NCI-H1048 (cell line): Measurements from ENCODE around the gene LETM1.

Experiments used
- DNase-seq: peaks from one replicate; lab custom pipeline; 2025; lab: John Stamatoyannopoulos, UW

The LETM1 gene

DNA sequence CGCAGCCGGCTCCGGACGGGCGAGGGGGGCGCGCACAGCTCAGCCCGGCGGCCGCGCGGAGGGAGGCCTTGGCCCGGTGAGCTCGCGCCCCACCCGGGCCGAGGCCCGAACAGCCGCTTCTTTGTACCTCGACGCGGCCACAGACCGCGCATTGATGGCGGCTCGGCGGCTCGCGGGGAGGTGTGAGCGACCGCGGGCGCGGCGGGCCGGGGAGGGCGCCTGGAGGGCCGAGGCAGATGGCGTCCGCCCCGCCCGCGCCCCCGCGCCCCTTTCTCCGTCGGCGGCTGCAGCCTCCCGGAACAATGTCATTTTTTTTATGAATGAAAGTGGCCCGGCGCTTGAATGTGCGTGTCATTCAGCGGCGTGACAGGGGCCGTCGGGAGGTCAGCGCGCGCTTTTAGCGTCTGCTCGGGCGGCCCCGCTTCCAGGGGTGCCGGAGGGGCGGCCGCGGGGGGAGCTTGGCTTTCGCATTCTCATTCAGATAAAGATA, 61.1 kb downstream of the LETM1 start:
- no peak for DNase-seq

DNA sequence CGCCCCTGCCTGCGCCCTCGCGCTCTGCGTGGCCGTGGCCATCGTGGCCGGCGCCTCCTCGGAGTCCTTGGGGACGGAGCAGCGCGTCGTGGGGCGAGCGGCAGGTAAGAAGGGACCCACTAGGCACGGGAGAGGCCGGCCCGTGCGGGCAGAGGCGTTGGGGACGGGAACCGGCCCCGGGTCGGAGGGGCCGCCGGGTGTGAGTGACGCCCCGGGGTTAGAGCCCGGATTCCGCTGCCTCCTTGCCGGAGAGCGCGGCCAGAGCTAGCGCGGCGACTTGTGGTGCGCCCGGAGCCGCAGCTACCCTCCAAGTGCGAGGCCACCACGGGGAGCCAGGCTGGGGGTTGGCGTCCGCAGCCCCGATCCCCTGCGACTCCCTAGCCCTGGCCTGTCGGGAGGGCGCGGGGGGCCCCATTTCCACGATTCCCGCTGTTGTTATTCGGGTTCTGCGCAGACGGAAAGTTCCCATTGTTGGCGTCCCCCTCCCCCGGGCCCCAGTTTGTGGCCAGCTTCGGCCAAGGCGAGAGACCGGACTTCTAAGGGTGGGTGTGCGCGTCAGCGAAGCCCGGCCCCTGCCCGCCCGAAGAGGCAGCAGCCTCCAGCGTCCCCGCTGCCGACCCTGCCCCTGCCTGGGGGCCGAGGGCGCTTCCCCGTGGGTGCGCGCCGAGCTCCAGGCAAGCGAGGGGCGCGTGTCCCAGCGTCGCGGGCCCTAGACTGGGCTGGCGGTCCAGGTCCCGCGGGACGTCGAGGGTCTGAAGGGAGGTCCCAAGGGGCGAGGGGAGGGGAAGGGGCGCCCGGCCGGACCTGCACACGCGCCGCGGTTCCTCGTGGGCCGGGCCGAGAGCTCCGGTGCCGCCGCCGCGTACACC, 61.8 kb downstream of the LETM1 start:
- no peak for DNase-seq

DNA sequence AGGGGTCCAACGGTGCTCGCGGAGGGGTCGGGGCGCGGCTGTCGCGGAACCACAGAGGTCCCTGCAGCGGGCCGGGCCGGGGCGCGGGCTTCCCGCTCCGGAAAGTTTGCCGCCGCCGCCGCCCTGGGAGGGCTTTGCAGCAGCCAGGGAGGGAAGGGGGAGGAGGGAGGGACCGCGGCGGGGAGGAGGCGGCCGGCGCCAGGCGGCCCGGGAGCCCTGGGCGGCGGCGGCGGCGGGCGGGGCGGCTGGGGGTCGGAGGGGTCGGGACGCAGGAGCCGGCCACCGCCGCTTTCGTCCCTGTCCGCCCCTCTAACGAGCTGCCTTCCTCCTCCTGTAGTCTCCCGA, 62.5 kb downstream of the LETM1 start:
- no peak for DNase-seq

DNA sequence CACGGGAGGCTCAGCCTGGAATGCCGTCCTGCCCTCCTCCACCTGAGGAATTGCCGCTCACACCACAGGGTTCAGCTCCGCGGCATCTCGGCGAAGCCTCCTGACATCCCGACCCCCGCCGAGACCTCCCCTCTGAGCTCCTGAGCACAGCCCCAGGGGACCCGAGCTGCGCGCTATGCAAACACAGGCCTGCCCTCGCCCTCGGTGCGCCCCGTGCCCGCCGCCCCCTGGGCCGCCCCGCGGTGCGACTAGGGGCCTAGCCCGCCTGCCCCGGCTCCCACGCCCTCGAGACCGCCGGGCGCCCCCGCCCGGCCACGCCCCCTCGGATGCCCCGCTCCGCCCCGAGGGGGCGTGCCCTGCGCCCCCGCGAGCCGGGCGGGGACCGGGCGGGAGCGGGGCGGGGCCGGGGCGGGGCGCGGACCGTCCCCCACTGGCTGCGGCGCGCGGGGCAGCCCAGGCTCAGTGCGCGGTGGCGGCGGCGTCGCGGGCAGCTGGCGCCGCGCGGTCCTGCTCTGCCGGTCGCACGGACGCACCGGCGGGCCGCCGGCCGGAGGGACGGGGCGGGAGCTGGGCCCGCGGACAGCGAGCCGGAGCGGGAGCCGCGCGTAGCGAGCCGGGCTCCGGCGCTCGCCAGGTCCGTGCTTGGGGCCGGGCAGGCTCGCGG, 63.0 kb downstream of the LETM1 start, which contains the start of gene FGFR3:
Gene FGFR3 (plus strand): TSS at position 462 of the 664 bp plus-strand sequence. CDS start 642 bp downstream, outside the sequence.
- peak; percentile 11 for DNase-seq

DNA sequence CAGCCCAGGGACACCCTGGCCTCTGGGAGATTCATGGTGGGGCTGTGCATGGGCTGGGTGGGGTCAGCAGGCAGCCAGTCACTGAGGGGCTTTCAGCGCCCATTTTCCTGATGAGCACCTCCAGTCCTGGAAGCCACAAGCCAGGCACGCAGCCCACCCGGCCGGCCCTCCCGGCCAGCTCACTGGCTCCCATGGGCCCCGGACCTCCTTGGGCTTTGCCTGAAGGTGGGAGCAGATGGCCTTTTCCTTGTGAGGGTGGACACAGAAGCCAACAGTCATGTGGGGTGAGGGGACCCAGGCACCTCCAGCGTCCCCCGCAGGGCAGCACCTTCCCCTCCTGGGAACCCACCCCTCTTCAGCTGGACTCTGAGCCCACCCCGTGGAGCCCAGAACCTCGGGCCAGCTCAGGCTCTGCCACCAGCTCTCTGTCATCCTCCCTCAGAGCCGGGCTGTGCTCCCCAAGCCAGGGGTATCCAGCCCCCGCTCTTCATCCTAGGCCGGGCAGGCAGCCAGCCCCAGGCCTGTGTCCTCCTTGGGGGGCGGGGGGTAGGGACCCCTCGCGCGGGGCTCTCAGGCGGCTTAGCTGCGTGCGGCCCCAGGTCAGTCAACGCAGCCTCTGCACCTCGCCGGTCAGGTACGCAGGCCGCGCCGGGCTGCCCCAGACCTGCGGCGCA, 63.7 kb downstream of the LETM1 start:
- DNase-seq: no peak

DNA sequence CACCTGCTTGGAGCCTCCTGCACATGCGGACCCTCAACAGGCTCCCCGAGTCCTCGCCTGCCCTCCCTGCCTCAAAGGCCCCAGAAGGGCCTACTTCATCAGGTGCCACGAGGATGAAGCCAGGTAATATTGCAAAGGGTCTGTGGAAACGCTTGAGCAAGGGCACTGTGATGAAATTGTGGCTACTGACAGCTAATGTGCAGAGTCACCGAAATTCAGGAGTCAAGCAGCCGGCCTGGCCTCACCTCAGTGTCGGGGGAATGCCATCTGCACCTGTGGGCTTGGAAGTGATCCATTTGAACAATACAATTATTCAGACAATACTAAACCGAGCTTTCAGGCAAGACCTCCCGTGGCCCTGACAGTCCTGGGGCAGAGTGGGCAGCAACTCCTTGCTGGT, 66.0 kb downstream of the LETM1 start:
- DNase-seq: no peak

DNA sequence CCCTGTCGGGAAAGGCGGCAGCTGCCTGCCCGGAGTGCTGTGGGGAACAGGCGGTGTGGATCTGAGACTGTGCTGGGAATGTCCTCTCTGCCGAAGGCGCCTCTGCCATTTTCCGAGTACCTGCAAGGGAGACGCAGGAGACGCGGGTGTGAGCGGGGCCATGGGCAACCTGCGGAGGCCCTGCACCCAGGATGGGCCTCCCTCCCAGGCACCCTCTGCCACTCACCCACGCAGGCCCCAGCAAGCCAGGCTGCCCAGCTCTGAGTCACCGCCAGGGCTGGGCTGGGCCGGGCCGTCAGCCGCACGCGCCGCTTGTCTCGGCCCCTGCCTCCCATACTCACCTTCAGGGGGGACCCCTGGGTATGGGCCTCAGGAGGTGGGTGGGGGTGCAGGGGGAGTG, 66.4 kb downstream of the LETM1 start:
- DNase-seq: no peak

DNA sequence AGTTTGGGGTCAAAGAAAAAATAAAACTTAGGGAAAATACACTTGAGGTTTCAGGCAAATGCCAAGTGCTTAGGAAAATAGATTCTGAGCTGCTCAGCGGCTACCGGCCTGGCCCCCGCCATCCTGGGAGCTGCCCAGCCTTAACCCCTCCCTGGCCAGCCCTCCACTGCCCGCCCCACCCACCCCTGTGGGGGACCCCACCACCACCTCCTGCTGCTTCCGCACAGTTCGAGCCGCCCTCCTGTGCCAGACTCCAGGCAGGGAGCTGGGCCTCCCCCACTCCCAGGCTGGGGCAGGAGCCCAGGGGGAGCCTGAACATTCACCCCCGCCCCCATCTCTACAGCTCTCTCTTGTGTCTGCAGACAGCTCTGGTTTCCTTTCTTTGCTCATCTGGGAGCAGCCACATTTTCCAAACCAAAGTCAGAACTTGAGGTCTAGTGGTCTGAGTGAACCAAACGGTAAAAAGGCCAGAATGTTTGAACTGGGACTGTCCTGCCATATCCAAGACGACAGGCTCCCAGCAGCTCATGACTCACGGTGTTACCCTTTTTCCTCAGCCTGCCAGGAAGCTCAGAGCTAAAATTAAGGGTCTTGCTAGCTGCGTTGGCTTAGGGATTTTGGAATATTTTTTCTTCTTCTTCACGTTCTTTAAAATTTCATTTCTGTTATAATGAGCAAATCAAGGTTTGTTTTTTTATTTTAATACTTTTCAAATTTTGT, 67.5 kb downstream of the LETM1 start:
- no peak for DNase-seq

DNA sequence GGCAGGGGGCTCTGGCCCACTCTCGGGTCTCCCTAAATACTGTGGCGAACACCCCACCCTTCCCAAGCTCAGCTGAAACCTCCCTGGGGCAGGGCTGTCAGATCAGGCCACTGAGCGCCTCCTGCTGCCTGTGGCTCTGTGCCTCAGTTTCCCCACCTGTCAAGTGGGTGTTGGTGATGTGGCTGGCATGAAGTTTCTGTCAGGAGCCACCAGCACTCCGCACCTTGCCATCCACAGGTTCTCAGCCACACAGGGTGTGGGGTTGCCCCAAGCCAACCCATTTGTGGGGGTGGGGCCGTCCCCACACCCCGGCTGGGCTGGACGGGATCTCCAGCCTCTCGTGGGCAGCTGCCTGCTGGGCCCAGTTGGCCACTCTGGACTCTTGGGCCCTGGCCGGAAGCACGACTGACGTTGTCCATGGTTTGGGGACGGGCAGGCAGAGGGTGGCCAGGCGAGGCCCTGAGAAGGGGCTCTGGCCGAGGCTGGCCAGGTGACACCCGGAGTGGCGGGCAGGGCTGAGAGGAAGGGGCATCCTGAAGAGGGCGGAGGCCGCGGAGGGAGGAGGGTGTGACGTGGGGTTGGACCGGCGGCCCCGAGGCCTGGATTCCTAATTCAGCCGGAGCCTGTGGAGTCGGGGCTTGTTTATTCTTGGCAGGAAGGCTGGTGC, 68.4 kb downstream of the LETM1 start:
- no peak for DNase-seq

DNA sequence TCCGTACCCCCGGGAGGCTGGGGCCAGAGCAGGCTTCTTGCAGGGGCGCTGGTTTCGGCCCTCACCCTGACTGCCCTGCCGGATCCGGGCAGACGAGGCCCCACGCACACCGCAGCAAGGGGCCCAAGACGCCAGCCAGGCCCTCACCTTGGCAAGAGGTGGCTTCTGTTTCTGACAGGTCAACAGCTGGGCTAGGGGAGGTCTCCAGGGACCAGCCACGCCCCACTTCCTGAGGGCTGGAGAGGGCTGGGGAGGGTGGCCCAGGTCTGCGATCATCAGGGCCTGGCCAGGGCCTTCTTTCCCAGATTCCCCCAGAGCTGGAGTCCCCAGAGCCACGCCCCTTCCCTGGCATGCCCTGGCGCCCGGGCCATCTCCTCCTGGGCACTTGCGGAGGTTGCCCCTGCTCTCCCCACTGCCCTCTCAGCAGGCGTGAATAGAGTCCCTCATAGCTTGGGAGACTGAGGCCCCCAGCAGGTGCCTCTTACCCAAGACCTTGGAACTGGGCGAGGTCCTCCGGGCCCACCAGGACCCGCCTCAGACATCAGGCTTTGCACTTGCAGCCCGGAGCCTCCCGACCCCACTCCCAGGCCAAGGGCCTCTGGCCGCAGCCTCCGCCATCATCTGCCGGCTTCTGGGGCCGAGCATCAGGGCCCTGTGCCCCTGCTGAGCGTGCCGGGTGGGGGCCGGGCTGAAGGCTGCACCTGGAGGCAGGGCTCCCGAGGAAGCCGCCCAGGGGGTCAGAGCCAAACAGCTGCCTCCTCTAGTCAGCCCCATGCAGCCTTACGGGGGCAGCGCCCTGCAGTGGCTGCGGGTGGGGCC, 69.2 kb downstream of the LETM1 start:
- DNase-seq: no peak

DNA sequence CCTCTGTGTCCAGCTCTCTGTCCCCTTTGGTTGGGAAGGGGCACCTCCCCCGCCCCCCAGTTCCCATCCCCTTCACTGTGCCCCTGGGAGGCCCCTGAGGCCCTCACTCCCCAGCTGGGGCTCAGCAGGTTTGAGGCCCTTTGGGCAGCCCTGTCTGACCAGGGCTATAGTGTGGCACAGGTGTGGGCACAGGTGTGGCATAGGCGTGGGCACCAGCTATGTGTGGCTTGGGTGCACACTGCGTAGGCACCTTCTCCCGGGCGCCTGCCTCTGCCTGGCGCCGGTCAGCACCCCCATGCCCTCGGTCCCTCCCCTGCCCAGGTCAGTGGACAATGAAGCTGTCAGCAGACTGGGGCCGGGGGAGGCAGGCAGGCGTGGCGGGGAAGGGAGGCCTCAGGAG, 70.4 kb downstream of the LETM1 start:
- no peak for DNase-seq

DNA sequence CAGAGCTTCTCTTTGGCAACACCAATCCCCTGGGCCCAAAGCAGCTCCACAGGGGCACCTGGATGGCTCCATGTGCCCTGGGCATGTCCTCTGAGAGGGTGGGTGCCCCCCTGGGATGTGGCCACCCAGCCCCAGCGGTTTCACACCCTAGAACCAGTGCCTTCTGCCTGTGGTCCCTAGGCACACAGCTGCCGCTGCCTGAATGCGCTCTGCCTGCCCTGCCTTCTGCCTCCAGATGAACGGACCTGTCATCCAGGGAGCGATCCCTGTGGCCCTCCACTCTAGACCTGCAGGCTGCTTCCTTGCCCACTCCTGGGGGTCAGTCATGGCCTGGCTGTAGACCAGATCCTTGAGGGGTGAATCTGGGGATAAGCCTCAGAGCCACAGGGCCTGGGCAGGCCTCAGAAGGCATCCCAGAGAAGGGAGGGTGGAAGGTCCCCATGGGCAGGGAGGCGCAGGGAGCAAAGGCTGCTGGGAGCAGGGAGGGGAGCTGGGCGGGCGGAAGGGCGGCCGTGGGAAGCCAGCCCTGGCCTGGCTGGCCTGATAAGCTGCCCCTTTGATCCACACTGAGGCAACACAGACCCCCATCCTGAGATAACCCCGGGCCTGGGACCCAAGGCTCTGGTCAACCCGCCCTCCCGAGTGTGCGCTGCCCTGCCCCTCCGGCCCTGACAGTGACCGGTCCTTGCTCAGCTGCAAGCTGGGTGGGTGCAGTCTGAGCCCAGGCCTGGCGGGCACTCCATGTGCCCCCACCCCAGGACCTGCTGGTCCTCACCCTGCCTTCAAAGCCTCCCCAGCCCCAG, 71.0 kb downstream of the LETM1 start:
- DNase-seq: no peak

DNA sequence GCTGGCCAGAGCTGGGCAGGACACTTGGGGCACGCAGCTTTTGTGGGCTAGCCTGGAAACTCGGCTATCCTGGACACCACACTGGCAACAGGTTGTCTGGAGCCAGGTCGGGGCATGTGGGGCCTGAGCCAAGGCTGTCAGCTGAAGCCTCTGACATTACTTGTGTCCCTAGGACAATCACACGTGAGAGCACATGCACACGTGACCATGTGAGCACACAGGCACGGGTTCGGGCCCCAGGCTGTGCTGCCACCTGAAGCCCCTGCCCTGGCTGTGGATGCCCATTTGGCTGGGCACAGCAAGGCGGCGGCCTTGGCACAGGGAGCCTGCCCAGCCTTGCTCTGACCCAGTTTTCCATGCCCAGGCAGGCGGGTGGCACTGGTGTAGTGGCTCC, 71.6 kb downstream of the LETM1 start:
- DNase-seq: no peak

DNA sequence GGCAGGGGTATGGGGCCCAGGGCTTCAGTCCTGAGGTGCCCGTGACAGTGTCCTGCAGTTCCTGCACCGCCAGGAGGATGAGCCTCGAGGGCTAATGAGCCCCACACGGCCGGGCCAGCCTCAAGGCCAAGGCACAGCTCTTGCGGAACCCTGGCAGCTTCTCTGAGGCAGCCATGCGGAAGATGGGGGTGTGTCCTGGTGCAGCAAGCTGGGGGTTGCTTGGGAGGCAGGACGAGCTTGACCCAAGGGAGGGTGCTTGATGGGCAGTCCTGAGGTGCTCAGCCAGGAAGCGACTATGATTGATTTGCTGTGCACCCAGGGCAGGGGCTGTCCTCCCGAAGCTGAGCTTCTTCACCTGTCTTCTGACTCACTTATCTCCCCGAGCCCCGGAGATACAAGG, 72.0 kb downstream of the LETM1 start:
- DNase-seq: no peak

DNA sequence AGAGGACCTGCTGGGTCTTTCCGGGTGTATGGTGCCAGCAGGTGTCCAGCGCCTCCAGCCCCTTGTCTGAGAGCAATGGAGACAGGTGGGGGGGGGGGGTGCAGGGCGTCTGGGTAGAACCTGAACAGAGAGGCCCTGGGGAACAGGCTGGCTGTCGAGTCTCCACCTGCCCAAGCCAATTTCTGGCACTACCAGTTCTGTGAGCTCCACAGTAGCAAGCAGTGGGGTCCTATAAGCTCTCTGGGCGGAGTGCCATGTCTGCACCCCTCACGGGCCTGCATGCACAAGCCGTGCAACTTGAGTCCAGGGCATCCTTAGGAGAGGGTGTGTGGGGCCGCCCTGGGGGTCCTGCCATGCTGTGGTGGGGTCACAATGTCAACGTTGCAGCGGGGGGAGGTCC, 72.9 kb downstream of the LETM1 start:
- DNase-seq: no peak

DNA sequence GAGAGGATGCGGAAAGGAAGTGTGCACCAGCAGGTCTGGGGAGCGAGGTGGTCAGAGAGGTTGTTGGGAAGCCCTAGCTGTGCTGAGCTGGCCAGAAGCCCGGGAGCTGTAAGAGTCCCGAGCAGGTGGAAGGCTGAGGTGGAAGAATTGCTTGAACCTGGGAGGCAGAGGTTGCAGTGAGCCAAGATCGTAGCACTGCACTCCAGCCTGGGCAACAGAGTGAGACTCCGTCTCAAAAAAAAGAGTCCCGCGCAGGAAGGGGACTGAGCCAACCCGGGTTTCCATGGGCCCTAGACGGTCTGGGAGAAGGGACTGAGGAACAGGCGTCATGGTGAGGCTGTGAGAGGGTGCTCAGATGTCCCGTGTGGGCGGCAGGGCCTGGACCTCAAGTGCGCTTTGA, 75.5 kb downstream of the LETM1 start:
- no peak for DNase-seq

DNA sequence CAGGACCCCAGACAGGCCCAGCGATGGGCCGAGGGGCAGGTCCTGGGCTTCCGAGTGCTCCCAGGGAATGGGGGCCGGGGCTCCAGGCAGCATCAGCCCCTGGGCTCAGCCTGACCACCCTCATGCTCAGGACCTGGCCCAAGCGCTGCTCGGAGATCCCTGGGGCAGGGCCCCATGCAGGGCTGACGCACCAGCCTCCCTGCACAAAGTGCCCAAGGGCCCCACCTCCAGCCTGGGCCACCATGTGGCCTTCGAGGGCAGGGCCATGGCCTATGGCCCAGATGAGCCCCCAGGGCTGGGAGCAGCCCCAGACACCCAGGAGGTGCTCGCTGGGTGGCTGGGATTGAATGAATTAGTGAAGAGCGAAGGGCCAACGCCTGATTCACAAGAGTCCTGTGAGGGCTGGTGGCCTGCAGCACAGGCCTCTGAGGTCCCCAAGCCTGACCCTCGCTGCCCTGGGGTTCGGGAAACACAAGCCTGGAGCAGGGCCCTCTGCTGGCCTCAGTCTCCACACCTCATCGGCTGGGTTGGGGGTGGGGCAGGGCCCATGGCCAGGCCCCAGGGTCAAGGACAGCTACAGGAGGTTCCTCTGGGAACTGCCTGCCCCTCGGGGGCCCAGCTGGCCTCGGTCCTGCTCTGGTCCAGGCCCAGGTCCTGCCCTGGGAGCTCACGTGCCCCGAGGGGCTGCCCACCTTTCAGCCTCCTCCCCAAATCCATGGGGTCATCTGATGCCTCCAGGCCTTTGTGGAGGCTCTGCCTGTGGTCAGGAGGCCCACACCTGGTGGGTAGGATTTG, 76.2 kb downstream of the LETM1 start:
- no peak for DNase-seq

DNA sequence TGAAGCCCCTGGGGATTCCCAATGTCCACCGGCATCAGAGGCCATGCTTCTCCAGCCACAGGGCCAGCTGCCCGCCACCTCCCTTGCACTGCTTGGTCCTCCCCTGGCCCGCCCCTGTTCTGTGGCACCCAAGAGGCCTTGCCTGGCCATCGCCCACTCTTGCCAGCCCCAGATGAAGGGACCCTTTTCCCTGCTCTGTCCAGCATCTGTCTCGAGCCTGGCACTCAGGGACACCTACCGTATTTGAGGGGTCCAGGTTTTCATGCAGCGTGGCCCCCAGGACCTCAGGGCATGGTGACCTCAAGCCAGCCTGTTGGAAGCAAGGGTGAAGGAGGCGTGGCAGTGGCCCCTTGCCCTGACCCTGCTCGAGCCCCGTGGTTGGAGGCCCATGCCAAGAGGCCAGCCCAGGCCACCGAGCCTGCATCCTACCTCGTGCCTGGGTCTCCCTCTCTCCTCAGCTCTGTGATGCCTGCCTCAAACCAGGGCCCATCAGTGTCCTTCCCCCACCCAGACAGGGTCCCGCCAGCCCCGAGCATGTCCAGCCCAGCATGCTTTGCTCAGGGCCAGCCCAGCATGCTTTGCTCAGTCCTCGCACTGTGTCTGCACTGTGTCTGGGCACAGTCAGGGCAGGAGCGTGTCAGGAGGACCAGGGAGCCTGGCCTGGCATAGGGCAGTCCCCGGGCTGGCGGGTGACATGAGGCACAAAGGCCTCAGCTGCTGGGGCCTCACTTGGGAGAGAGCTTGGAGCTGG, 77.1 kb downstream of the LETM1 start:
- no peak for DNase-seq
